C4-2B (cell line): ENCODE measurements around the gene C1orf159.

Source experiments
- ZFX ChIP-seq: fragments of 450-650 bp; IDR thresholded peaks from 2 replicates; pipeline ENCODE4 v1.6.1; 2017
- TF ChIP-seq, protein P1 (sequence below): fragments of 450-650 bp; conservative IDR thresholded peaks from 2 replicates; pipeline ENCODE4 v1.5.1; 2017; ENCODE audit warnings: mild to moderate bottlenecking

GRCh38 chr1:1066403-1067283, 49.2 kb downstream of the C1orf159 start:
- TF ChIP-seq, protein P1, sequence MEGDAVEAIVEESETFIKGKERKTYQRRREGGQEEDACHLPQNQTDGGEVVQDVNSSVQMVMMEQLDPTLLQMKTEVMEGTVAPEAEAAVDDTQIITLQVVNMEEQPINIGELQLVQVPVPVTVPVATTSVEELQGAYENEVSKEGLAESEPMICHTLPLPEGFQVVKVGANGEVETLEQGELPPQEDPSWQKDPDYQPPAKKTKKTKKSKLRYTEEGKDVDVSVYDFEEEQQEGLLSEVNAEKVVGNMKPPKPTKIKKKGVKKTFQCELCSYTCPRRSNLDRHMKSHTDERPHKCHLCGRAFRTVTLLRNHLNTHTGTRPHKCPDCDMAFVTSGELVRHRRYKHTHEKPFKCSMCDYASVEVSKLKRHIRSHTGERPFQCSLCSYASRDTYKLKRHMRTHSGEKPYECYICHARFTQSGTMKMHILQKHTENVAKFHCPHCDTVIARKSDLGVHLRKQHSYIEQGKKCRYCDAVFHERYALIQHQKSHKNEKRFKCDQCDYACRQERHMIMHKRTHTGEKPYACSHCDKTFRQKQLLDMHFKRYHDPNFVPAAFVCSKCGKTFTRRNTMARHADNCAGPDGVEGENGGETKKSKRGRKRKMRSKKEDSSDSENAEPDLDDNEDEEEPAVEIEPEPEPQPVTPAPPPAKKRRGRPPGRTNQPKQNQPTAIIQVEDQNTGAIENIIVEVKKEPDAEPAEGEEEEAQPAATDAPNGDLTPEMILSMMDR: no peak
- TF ChIP-seq ZFX: no peak
